Measurements from ENCODE around the gene URI1.

- TF ChIP-seq CTCF (IDR thresholded peaks at IDR 0.05) (no peak), ZFX (IDR thresholded peaks at IDR 0.05; ENCODE audit: borderline replicate concordance) (no peak)
These were observed 121.8 kb downstream of the URI1 start for GRCh38 chr19:30063650-30064347.
